Glomerular endothelial cell (primary cell): ENCODE measurements around the gene PLXNB2. TPM values are rescaled to one million over a fixed set of nuclear protein-coding genes. Genes with fewer than 3 reads are reported as not detected.

Source experiments
- DNase-seq: peaks from one replicate; pipeline ENCODE4 v3.0.0-alpha.2; 2011; ENCODE audit warnings: low read depth, low spot score; ENCODE audit errors: extremely low read depth
- total RNA-seq: library from RNA; depleted of rRNA; stranded (reverse); fragments of >200 nt; gene quantifications from 2 replicates; pipeline ENCODE4 v1.2.3, GENCODE V29; 2015

Gene PLXNB2
- total RNA-seq, 1 donor from 2014 or later = 233 TPM

GRCh38 chr22:50311606-50312351 lies 4.3 kb upstream of the PLXNB2 start:
- DNase-seq = no peak

DNA sequence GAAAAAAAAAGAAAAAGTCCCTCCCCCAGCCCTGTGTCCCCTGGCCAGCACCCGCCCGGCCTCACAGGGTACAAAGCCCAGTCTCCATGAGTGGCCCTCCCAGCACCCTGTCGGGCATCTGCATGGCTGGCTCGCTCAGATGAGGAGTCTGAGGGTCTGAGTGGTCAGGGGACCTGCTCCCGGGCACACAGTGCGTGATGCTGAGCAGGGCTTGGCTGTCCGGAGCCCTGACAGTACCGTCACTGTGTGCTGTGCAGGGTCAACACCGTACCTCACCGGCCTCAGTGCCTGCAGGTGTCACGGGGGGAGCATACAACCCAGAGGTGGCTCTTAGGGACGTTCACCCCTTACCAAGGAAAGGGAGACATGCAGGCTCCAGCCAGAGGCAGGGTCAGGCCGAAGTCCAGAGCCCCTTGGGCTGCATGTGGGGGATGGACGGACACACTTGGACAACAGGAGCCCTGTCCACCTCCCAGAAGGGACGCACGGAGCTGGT lies 3.6 kb upstream of the PLXNB2 start:
- no peak for DNase-seq

GRCh38 chr22:50310031-50310722 lies 2.7 kb upstream of the PLXNB2 start:
- no peak for DNase-seq

DNA sequence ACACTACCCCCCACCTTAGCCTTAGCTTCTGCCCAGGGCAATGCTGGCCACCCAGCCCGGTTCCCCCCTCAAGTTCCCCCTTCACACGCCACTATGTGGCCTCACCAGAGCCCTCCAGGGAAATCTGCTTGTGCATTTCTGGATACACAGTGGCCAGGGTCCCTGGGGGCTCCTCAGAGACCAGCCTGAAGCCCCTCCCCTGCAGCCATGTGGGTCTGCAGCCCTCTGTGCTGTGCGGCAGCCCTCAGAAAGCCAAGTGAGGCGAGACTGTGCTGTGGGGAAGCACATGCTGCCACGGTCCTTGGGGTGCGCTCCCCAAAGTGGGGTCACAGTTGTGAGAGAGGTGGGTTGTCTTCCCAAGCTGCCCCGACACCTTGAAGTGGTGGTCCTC lies 2.1 kb upstream of the PLXNB2 start:
- no peak for DNase-seq

DNA sequence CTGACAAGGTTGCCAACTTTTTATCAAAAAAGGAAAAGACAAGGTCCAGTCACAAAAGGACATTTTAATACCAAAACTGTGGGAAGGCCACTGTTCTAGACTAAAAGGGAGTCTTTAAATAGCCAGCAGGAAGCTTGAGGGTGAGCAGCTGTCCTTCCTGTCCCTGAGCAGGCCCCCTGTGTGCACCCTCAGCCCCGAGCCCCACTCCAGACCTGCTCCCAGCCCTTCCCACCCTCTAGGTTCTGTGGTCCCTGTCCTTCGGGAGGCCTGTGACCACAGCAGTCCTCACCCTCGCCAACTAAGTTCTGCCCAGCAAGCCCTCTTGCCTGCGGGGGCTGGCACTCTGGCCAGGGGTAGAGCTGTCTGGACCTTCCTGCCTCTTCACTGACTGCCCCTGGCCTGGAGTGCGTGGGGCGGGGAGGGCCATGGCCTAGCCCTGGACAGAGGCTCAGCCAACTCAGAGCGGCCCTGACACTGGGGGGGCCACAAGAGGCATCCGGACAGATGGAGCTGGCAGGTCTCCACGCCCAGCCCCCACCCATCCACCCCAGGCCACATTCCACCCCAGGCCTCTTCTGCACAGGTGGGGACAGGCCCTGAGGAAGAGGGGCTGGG lies 1.6 kb upstream of the PLXNB2 start:
- DNase-seq = no peak

- no peak for DNase-seq
Measured at GRCh38 chr22:50308597-50308935, 1.1 kb upstream of the PLXNB2 start.

- no peak for DNase-seq
Measured at GRCh38 chr22:50307890-50308596, 597 bp upstream of the PLXNB2 start.

DNA sequence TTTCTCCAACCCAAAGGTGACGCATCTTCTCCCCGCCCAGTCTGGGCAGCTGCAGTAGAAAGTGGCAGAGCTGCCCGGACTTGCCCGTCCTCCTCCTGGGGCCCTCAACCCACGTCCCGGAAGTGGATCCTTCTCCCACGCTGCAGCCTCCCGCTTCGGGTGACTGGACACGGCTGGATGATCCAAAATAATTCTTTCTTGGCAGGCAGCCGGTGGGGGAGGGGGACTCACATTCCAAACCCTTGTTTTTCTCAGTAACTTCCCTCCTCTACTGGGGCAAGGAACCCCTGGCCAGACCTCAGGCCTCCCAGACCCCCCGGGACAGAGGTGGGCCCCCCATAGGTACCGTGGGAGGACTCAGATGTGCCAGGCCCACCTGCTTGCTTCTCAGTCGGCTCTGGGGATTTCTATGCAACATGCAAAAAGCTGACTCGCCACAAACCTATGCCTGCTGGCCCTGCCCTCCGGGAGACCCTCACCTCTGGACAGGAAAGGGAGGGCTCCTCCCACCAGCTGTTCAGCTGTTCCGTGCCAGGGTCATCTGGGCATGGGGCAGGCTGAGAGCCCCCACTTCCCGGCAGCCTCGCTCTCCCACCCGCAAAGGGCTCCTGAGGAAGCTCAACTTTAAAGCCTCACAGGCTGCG lies 1.4 kb downstream of the PLXNB2 start:
- DNase-seq = peak; percentile 48

DNA sequence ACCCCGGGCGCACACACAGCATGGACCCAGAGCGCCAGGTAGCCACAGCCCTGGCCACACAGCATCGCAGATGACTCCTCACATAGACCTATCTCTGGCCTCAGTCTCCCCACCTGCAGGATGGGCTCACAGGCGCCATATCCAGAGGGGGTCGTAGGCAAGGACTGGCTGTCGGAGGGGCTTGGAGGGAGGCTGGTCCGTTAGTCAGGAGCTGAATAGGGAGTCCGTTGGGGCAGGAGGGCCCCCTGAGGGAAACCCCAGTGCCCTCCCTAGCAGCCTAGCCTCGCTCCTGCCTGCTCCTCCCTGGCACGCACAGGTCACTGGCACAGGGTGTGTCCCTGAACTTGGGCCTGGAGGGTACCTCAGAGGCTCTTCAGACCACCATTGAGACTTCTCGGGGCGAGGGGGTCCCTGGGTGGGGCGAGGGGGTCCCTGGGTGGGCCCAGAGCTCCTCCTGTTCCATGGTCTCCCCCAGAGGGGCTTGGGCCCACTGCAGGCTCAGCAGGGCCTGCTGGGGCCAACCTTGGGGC lies 2.0 kb downstream of the PLXNB2 start:
- no peak for DNase-seq

- no peak for DNase-seq
Measured at GRCh38 chr22:50304528-50305392, 2.7 kb downstream of the PLXNB2 start.

DNA sequence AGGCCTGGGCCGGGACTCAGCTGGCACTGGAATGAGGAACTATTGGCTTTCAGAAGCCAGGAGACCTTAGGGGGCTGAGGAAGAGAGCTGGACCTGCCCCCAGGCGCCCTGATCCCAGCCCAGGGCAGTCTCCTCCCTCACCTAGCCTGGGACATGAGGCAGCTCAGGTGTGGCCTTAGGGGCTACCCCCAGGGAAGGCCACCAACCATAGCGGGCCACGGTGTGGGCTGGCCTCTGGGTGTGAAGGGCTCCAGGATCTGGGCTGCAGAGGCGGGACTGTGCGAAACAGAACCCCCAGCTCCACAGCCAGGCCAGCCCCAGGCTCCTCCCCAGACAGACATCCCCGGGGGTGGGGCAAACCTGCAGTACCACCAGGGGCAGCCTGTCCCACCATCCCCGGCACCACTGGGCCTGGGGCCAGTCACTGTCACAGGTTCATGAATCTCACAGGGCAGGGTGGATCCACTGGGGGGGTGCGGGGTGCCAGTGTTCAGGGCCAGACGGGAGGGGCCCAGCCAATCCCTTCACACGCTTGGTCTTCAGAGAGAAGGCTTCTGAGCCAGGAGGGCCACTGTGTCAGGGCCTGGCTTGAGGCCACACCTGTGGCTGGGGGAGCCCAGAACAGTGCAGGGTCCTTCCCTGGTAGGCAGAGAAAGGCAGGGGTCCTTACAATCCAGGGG lies 3.5 kb downstream of the PLXNB2 start:
- no peak for DNase-seq

DNA sequence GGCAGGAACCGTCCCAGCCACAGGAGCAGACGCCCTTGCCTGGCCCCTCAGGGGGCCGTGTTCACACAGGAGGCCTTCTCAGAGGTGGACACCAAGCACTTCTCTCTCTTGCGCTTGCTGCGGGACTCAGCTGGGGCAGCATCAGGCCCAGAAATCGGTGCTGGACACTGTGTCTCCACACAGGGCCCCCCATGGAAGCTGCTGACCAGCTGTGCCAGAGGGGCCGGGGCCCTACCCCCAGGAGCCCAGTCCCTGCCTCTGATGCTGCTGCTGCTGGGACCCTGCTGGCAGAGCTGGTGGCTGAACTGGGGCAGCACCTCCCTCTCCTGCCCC lies 4.0 kb downstream of the PLXNB2 start:
- DNase-seq = no peak

GRCh38 chr22:50302564-50302963 lies 4.9 kb downstream of the PLXNB2 start:
- no peak for DNase-seq

DNA sequence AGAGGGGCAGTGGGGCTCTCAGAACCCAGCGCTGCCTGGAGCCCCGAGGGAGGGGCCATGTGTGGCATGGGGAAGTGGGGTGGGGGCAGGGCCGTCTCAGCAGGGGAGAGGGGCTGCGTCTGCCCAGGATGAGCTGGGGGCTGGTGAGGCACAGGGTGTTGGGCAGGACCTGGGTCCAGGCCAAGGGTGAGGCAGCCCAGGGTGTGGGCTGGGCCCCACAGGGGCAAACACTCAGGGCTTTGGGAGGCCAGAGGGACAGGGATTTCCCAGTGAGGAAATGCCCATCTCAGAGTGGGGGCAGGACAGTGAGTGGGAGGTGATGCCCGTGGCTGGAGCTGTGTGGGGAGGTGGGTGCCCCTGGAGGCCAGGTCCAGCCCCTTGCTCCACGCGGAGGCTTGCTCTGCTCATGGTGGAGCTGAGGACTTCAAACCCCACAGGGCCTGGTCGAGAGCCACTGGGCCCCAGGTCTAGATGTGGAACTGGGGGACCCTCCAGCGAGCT lies 5.4 kb downstream of the PLXNB2 start:
- no peak for DNase-seq

- DNase-seq = no peak
Measured at GRCh38 chr22:50301581-50301991, 5.9 kb downstream of the PLXNB2 start.

DNA sequence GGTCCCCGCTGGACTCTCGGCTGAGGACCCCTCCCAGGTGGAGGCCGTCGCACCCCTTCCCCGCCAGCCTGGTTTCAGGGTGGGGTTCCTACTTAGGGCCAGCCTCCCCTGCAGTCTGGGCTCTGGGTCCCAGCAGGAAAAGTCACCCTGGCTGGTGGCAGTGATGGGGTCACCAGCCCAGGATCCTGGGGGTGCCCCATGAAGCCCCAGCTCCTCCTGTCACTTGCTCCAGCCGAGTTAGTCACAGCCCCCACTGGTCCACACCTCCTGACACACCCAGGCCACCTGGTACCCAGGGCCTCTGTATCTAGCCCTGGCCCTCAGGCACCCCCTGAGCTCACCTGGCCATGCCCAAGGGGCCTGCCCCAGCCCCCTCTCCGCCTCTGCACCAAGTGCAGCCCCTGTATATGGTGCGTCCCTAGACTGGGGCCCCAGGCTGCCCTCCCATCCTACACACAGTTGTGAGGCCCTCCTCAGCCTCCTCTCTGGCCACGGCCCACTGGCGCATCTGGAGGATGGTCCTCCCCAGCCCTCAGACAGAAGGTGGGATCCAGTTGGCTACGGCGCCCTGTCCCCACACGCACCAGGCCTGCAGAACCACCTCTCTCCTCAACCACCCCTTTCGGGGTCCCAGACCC lies 6.7 kb downstream of the PLXNB2 start:
- DNase-seq = no peak

- DNase-seq = no peak
Measured at GRCh38 chr22:50299785-50300619, 7.4 kb downstream of the PLXNB2 start.
